Muscle layer of duodenum (tissue), 2 donors: ENCODE data around the gene SLX4IP.
A peak's percentile ranks its signal among the peaks of the same experiment; 100 is the strongest.

Experiments
- H3K27ac ChIP-seq: one replicate; pipeline ENCODE4 v1.7.0; 2013; ENCODE audit warnings: mild to moderate bottlenecking, low read length
- H3K27me3 ChIP-seq: one replicate; pipeline ENCODE4 v1.7.0; 2013; ENCODE audit warnings: low read depth, mild to moderate bottlenecking, control low read depth, low read length
- H3K36me3 ChIP-seq, 2 donors: one replicate each; pipeline ENCODE4 v1.7.0; 2013; ENCODE audit warnings: low read length in 2 of 2, control low read depth in 1 of 2, mild to moderate bottlenecking in 1 of 2; ENCODE audit not compliant: insufficient read depth in 2 of 2, control insufficient read depth in 1 of 2
- H3K4me1 ChIP-seq, 2 donors: one replicate each; pipeline ENCODE4 v1.7.0; 2013; ENCODE audit warnings: low read length in 2 of 2, mild to moderate bottlenecking in 2 of 2, control low read depth in 1 of 2, moderate library complexity in 1 of 2; ENCODE audit not compliant: insufficient read depth in 2 of 2, control insufficient read depth in 1 of 2
- H3K4me3 ChIP-seq, 2 donors: one replicate each; pipeline ENCODE4 v1.7.0; 2013; ENCODE audit warnings: low read length in 2 of 2, low read depth in 1 of 2, mild to moderate bottlenecking in 1 of 2
- H3K9me3 ChIP-seq, 2 donors: one replicate each; pipeline ENCODE4 v1.7.0; 2013; ENCODE audit warnings: low read length in 2 of 2, control low read depth in 1 of 2, mild to moderate bottlenecking in 1 of 2; ENCODE audit not compliant: control insufficient read depth in 1 of 2
- donor health status: healthy.

Gene SLX4IP

GRCh38 chr20:10649080-10649796 is 214.1 kb downstream of the SLX4IP start:
- no peak overlapping the region for H3K4me3 ChIP-seq
- peaks cover 6 to 30% of the 10 kb centered on the region in 2 donors for H3K4me1 ChIP-seq
- no peaks in the 10 kb centered on the region for H3K9me3 ChIP-seq
- H3K27me3 ChIP-seq: no peaks in the 10 kb centered on the region
- H3K27ac ChIP-seq: no peak overlapping the region
- H3K36me3 ChIP-seq: peaks cover 54 to 66% of the 10 kb centered on the region in 2 donors

GRCh38 chr20:10649797-10650160 is 214.7 kb downstream of the SLX4IP start:
- Histone ChIP-seq H3K27ac (no peak overlapping the region), H3K27me3 (no peaks in the 10 kb centered on the region), H3K36me3 (peaks cover 49 to 61% of the 10 kb centered on the region in 2 donors), H3K9me3 (no peaks in the 10 kb centered on the region), H3K4me1 (peaks cover 11 to 35% of the 10 kb centered on the region in 2 donors), H3K4me3 (no peak overlapping the region)

GRCh38 chr20:10651227-10651990 is 216.3 kb downstream of the SLX4IP start:
- peak overlapping the region; percentile 7 for H3K27ac ChIP-seq
- no peaks in the 10 kb centered on the region for H3K9me3 ChIP-seq
- no peaks in the 10 kb centered on the region for H3K27me3 ChIP-seq
- no peak overlapping the region for H3K4me3 ChIP-seq
- H3K36me3 ChIP-seq: peaks cover 41 to 59% of the 10 kb centered on the region in 2 donors
- peaks cover 19 to 38% of the 10 kb centered on the region in 2 donors for H3K4me1 ChIP-seq

GRCh38 chr20:10652185-10652584 is 217.1 kb downstream of the SLX4IP start:
- no peaks in the 10 kb centered on the region for H3K27me3 ChIP-seq
- H3K4me3 ChIP-seq: no peak overlapping the region
- H3K27ac ChIP-seq: peak overlapping the region; percentile 7
- peaks cover 35 to 54% of the 10 kb centered on the region in 2 donors for H3K36me3 ChIP-seq
- H3K9me3 ChIP-seq: no peaks in the 10 kb centered on the region
- H3K4me1 ChIP-seq: peaks cover 19 to 38% of the 10 kb centered on the region in 2 donors

- Histone ChIP-seq H3K4me1 (peaks cover 19 to 38% of the 10 kb centered on the region in 2 donors), H3K4me3 (peak overlapping the region in 1 of 2 donors; percentile 9), H3K36me3 (peaks cover 29 to 54% of the 10 kb centered on the region in 2 donors), H3K27ac (peak overlapping the region; percentile 42), H3K27me3 (no peaks in the 10 kb centered on the region), H3K9me3 (no peaks in the 10 kb centered on the region)
These were observed 217.7 kb downstream of the SLX4IP start for GRCh38 chr20:10652660-10653261.

GRCh38 chr20:10653599-10654249 is 218.6 kb downstream of the SLX4IP start:
- Histone ChIP-seq H3K9me3 (no peaks in the 10 kb centered on the region), H3K4me3 (peak overlapping the region; percentile 9), H3K36me3 (peaks cover 25 to 52% of the 10 kb centered on the region in 2 donors), H3K27me3 (no peaks in the 10 kb centered on the region), H3K27ac (peak overlapping the region; percentile 78), H3K4me1 (peaks cover 19 to 43% of the 10 kb centered on the region in 2 donors)

GRCh38 chr20:10654250-10654610 is 219.1 kb downstream of the SLX4IP start:
- H3K4me1 ChIP-seq: peaks cover 19 to 43% of the 10 kb centered on the region in 2 donors
- peaks cover 20 to 47% of the 10 kb centered on the region in 2 donors for H3K36me3 ChIP-seq
- no peaks in the 10 kb centered on the region for H3K27me3 ChIP-seq
- H3K27ac ChIP-seq: peak overlapping the region; percentile 78
- no peaks in the 10 kb centered on the region for H3K9me3 ChIP-seq
- peak overlapping the region; percentile 9 for H3K4me3 ChIP-seq

- Histone ChIP-seq H3K4me3 (no peak overlapping the region), H3K9me3 (no peaks in the 10 kb centered on the region), H3K36me3 (peaks cover 16 to 43% of the 10 kb centered on the region in 2 donors), H3K27ac (peak overlapping the region; percentile 28), H3K4me1 (peaks cover 19 to 43% of the 10 kb centered on the region in 2 donors), H3K27me3 (no peaks in the 10 kb centered on the region)
These were observed 219.5 kb downstream of the SLX4IP start for GRCh38 chr20:10654630-10655029.

- Histone ChIP-seq H3K4me1 (peaks cover 20 to 49% of the 10 kb centered on the region in 2 donors), H3K9me3 (no peaks in the 10 kb centered on the region), H3K4me3 (no peak overlapping the region), H3K27me3 (no peaks in the 10 kb centered on the region), H3K36me3 (peaks cover 9 to 40% of the 10 kb centered on the region in 2 donors), H3K27ac (no peak overlapping the region)
These were observed 220.9 kb downstream of the SLX4IP start for GRCh38 chr20:10655720-10656669.

GRCh38 chr20:10657453-10657852 is 222.3 kb downstream of the SLX4IP start:
- H3K27me3 ChIP-seq: no peaks in the 10 kb centered on the region
- H3K9me3 ChIP-seq: no peaks in the 10 kb centered on the region
- no peak overlapping the region for H3K4me3 ChIP-seq
- no peak overlapping the region for H3K27ac ChIP-seq
- H3K4me1 ChIP-seq: peaks cover 24 to 37% of the 10 kb centered on the region in 2 donors
- H3K36me3 ChIP-seq: peaks cover 17 to 41% of the 10 kb centered on the region in 2 donors
